ENCODE data around the gene THPO. TPM values are rescaled to one million over a fixed set of nuclear protein-coding genes. Genes with fewer than 3 reads are reported as not detected.
A peak's percentile ranks its signal among the peaks of the same experiment; 100 is the strongest.

THPO gene
- total RNA-seq, 1 donor from 2014 or later: 0.98 TPM

- Mint-ChIP-seq H3K4me3 (no peak overlapping the region), H3K27me3 (ENCODE audit: low read depth) (no peaks in the 10 kb centered on the region), H3K27ac (ENCODE audit: unreplicated experiment) (no peak overlapping the region), H3K4me1 (no peaks in the 10 kb centered on the region), H3K9me3 (no peaks in the 10 kb centered on the region), H3K36me3 (ENCODE audit: low read depth) (peaks cover 53% of the 10 kb centered on the region)
- TF ChIP-seq CTCF (conservative IDR thresholded peaks at IDR 0.05): no peak
- no peak for DNase-seq (ENCODE audit: low read depth, low spot score)
Observed at GRCh38 chr3:184325715-184326369, 52.2 kb downstream of the THPO start.

- Mint-ChIP-seq H3K9me3 (no peaks in the 10 kb centered on the region), H3K4me3 (no peak overlapping the region), H3K36me3 (ENCODE audit: low read depth) (peaks cover 55% of the 10 kb centered on the region), H3K27me3 (ENCODE audit: low read depth) (no peaks in the 10 kb centered on the region), H3K27ac (ENCODE audit: unreplicated experiment) (no peak overlapping the region), H3K4me1 (no peaks in the 10 kb centered on the region)
- no peak for DNase-seq (ENCODE audit: low read depth, low spot score)
- TF ChIP-seq CTCF (conservative IDR thresholded peaks at IDR 0.05): no peak
Observed at GRCh38 chr3:184325269-184325668, 52.7 kb downstream of the THPO start.

GRCh38 chr3:184323696-184324095 lies 54.3 kb downstream of the THPO start:
- no peak for TF ChIP-seq CTCF (conservative IDR thresholded peaks at IDR 0.05)
- H3K9me3 Mint-ChIP-seq: no peaks in the 10 kb centered on the region
- no peaks in the 10 kb centered on the region for H3K27me3 Mint-ChIP-seq (ENCODE audit: low read depth)
- H3K4me3 Mint-ChIP-seq: no peak overlapping the region
- H3K4me1 Mint-ChIP-seq: peaks cover 4% of the 10 kb centered on the region
- peaks cover 48% of the 10 kb centered on the region for H3K36me3 Mint-ChIP-seq (ENCODE audit: low read depth)
- DNase-seq (ENCODE audit: low read depth, low spot score): no peak
- peak overlapping the region; percentile 35 for H3K27ac Mint-ChIP-seq (ENCODE audit: unreplicated experiment)

- peaks cover 7% of the 10 kb centered on the region for H3K4me1 Mint-ChIP-seq
- H3K36me3 Mint-ChIP-seq (ENCODE audit: low read depth): peaks cover 48% of the 10 kb centered on the region
- H3K9me3 Mint-ChIP-seq: no peaks in the 10 kb centered on the region
- no peak for TF ChIP-seq CTCF (conservative IDR thresholded peaks at IDR 0.05)
- no peaks in the 10 kb centered on the region for H3K27me3 Mint-ChIP-seq (ENCODE audit: low read depth)
- H3K27ac Mint-ChIP-seq (ENCODE audit: unreplicated experiment): no peak overlapping the region
- H3K4me3 Mint-ChIP-seq: no peak overlapping the region
- no peak for DNase-seq (ENCODE audit: low read depth, low spot score)
Observed at GRCh38 chr3:184322731-184323487, 55.1 kb downstream of the THPO start.

Other genes starting within 250 kb of the THPO start
- gene EIF2B5, start 242.8 kb downstream of the THPO start, total RNA-seq: 54.8 and 57.7 TPM in 2 replicates
- 90.9 and 93.8 TPM in 2 replicates for gene DVL3, start 222.8 kb downstream of the THPO start, total RNA-seq
- gene AP2M1, start 203.4 kb downstream of the THPO start, total RNA-seq: 271 and 289 TPM in 2 replicates
- gene ABCF3, start 192.0 kb downstream of the THPO start, total RNA-seq: 63.9 and 67.3 TPM in 2 replicates
- 0.36 and 0.56 TPM in 2 replicates for gene VWA5B2, start 148.6 kb downstream of the THPO start, total RNA-seq
- 32.0 and 35.5 TPM in 2 replicates for gene ALG3, start 129.2 kb downstream of the THPO start, total RNA-seq
- 3.4 and 3.9 TPM in 2 replicates for gene EEF1AKMT4, start 128.5 kb downstream of the THPO start, total RNA-seq
- 4.7 and 5.6 TPM in 2 replicates for gene CAMK2N2, start 116.7 kb downstream of the THPO start, total RNA-seq
- not detected in 2 replicates for gene ECE2, start 102.2 kb downstream of the THPO start, total RNA-seq
- 359 and 378 TPM in 2 replicates for gene PSMD2, start 79.0 kb downstream of the THPO start, total RNA-seq
- gene EIF4G1, start 63.6 kb downstream of the THPO start, total RNA-seq: 520 and 529 TPM in 2 replicates
- 17.4 and 19.7 TPM in 2 replicates for gene FAM131A, start 40.6 kb downstream of the THPO start, total RNA-seq
- 23.6 and 27.8 TPM in 2 replicates for gene CLCN2, start 16.6 kb downstream of the THPO start, total RNA-seq
- 94.5 and 98.9 TPM in 2 replicates for gene POLR2H, start 16.5 kb downstream of the THPO start, total RNA-seq
- gene CHRD, start 1.8 kb upstream of the THPO start, total RNA-seq: 3.2 and 4.0 TPM in 2 replicates
- 9.7 and 13.4 TPM in 2 replicates for gene EPHB3, start 183.6 kb upstream of the THPO start, total RNA-seq